Endothelial cell of umbilical vein (primary cell): ENCODE results near the gene PPHLN1. TPM values are rescaled to one million over a fixed set of nuclear protein-coding genes. Genes with fewer than 3 reads are reported as not detected.

Experiments
- BruUV-seq: library from RNA; stranded (reverse); fragments of 400-500 nt; replicated peaks from 2 replicates; lab custom pipeline; 2021; lab: Mats Ljungman, UMichigan
- CTCF ChIA-PET: fragments of 300-600, 350-600 bp; sonication (Branson Sonifier 250); formaldehyde crosslinking; loops from one replicate; lab custom pipeline; 2021; ENCODE audit warnings: antibody characterized with exemption, inconsistent platforms; lab: Charles Lee
- POLR2A ChIA-PET: fragments of 300-600, 350-600 bp; sonication (Branson Sonifier 250); formaldehyde crosslinking; loops from one replicate; lab custom pipeline; 2021; ENCODE audit warnings: antibody characterized with exemption, inconsistent platforms; lab: Charles Lee
- DNase-seq: peaks from one replicate; pipeline ENCODE4 v3.0.0-alpha.2; 2011; ENCODE audit warnings: low read depth, low spot score
- FAIRE-seq: peaks from 2 replicates; lab custom pipeline; 2011; peaks lifted over from hg19 to GRCh38; lab: Jason Lieb, UNC
- H2AFZ ChIP-seq: 2 replicates; pipeline ENCODE4 v1.6.0; 2012; ENCODE audit warnings: low read depth, low read length, control low read depth, inconsistent platforms
- H3K27ac ChIP-seq: 2 replicates; pipeline ENCODE4 v1.5.1; 2011; ENCODE audit warnings: low read depth, mild to moderate bottlenecking, control low read depth, low read length, moderate library complexity; ENCODE audit not compliant: insufficient read depth
- H3K27me3 ChIP-seq, 2 experiments: 2 replicates each; pipeline versions ENCODE4 v1.6.0 to v1.6.1; 2011; ENCODE audit warnings: low read length in 2 of 2, mixed read lengths in 1 of 2; ENCODE audit not compliant: control insufficient read depth in 2 of 2, insufficient read depth in 2 of 2
- H3K36me3 ChIP-seq, 2 experiments: 2 replicates in 1 of 2; 3 replicates in 1 of 2; pipeline ENCODE4 v1.5.1; 2011; ENCODE audit warnings: low read length in 2 of 2, mild to moderate bottlenecking in 1 of 2, moderate library complexity in 1 of 2; ENCODE audit not compliant: control insufficient read depth in 2 of 2, insufficient read depth in 2 of 2; ENCODE audit errors: extremely low read depth in 1 of 2
- H3K4me1 ChIP-seq: 3 replicates; pipeline ENCODE4 v1.5.1; 2011; ENCODE audit warnings: mild to moderate bottlenecking, low read length; ENCODE audit not compliant: control insufficient read depth, insufficient read depth; ENCODE audit errors: extremely low read depth
- H3K4me2 ChIP-seq: 2 replicates; pipeline ENCODE4 v1.6.1; 2011; ENCODE audit warnings: low read length, control low read depth, mixed read lengths; ENCODE audit not compliant: insufficient read depth
- H3K4me3 ChIP-seq, 3 experiments: fragments of 200-600 bp in 1 of 3; sonication (generic), shearing (Covaris generic) in 1 of 3; replicated peaks in 1 of 3; 2 replicates each; pipeline ENCODE4 v1.5.1; 2011 to 2016; ENCODE audit warnings: control low read depth in 3 of 3, low read length in 3 of 3, mild to moderate bottlenecking in 2 of 3, inconsistent platforms in 1 of 3, low read depth in 1 of 3, moderate library complexity in 1 of 3; ENCODE audit not compliant: insufficient read depth in 1 of 3
- H3K79me2 ChIP-seq: 2 replicates; pipeline ENCODE4 v1.6.0; 2012; ENCODE audit warnings: low read length, inconsistent platforms; ENCODE audit not compliant: control insufficient read depth, insufficient read depth
- H3K9ac ChIP-seq: replicated peaks from 2 replicates; pipeline ENCODE3; 2011; ENCODE audit warnings: low read length, control low read depth; ENCODE audit not compliant: insufficient read depth; ENCODE audit errors: extremely low read depth
- H3K9me1 ChIP-seq: replicated peaks from 3 replicates; pipeline ENCODE4 v1.6.0; 2011; ENCODE audit warnings: mild to moderate bottlenecking, low read length; ENCODE audit not compliant: control insufficient read depth, insufficient read depth; ENCODE audit errors: extremely low read depth
- H3K9me3 ChIP-seq: replicated peaks from 2 replicates; pipeline ENCODE4 v1.5.1; 2012; ENCODE audit warnings: low read length, inconsistent platforms; ENCODE audit not compliant: control insufficient read depth, insufficient read depth
- H4K20me1 ChIP-seq: replicated peaks from 2 replicates; pipeline ENCODE3; 2011; ENCODE audit warnings: mild to moderate bottlenecking, low read length; ENCODE audit not compliant: control insufficient read depth, insufficient read depth; ENCODE audit errors: extremely low read depth
- EZH2 ChIP-seq: IDR thresholded peaks from 2 replicates; pipeline ENCODE4 v1.6.1; 2012; ENCODE audit warnings: borderline replicate concordance, low read depth, mild to moderate bottlenecking, moderate library complexity, low read length, inconsistent platforms; ENCODE audit not compliant: severe bottlenecking
- FOS ChIP-seq: IDR thresholded peaks from 2 replicates; pipeline ENCODE4 v1.6.1; 2011; ENCODE audit warnings: mild to moderate bottlenecking, low read length, moderate library complexity, borderline replicate concordance; ENCODE audit not compliant: insufficient read depth
- GATA2 ChIP-seq: IDR thresholded peaks from 2 replicates; pipeline ENCODE4 v1.7.0; 2011; ENCODE audit warnings: low read depth, mild to moderate bottlenecking, moderate library complexity, mixed read lengths, low read length; ENCODE audit not compliant: insufficient read length, insufficient read depth
- JUN ChIP-seq: IDR thresholded peaks from 2 replicates; pipeline ENCODE4 v1.6.1; 2011; ENCODE audit warnings: borderline replicate concordance, low read depth; ENCODE audit not compliant: insufficient read length, insufficient read depth
- MAX ChIP-seq: IDR thresholded peaks from 2 replicates; pipeline ENCODE4 v1.6.1; 2011; ENCODE audit not compliant: insufficient read depth, insufficient read length
- MYC ChIP-seq: IDR thresholded peaks from one replicate; pipeline ENCODE4 v1.6.1; 2011; ENCODE audit warnings: mild to moderate bottlenecking, low read depth, low read length
- POLR2A ChIP-seq: IDR thresholded peaks from 2 replicates; pipeline ENCODE4 v1.6.1; 2012; ENCODE audit warnings: low read depth, mild to moderate bottlenecking, control low read depth, low read length
- POLR2AphosphoS5 ChIP-seq: IDR thresholded peaks from 2 replicates; pipeline ENCODE4 v1.6.1; 2012; ENCODE audit warnings: low read depth, mild to moderate bottlenecking, control low read depth, low read length, moderate library complexity; ENCODE audit not compliant: insufficient read depth
- dilution Hi-C: fragments of 300-500 bp; cut with MboI; formaldehyde crosslinking; loops from one replicate; pipeline ENCODE4 v1.15.0; 2019; ENCODE audit warnings: low sequenced_read_pairs; ENCODE audit not compliant: extremely low pct_ligation_motif_present
- intact Hi-C: fragments of 100-400 bp; cut with micrococcal nuclease; formaldehyde crosslinking; loops from one replicate; pipeline ENCODE4 v1.10.0; 2022
- polyA plus RNA-seq, 4 experiments: library from polyadenylated mRNA; depleted of rRNA in 3 of 4; stranded (reverse) in 3 of 4; unstranded in 1 of 4; fragments of >200 nt; gene quantifications; 2 replicates each; pipeline versions ENCODE4 v1.2.1 to v1.2.3, GENCODE V29; 2011 to 2012; ENCODE audit warnings: missing spikeins in 1 of 4
- total RNA-seq: library from RNA; stranded (reverse); gene quantifications from 2 replicates; pipeline ENCODE4 v1.2.3, GENCODE V29; 2021
- TF ChIP-seq, protein P1 (sequence below), 2 donors: IDR thresholded peaks; 1 replicate in 1 of 2; 2 replicates in 1 of 2; pipeline ENCODE4 v1.5.1; 2011; ENCODE audit warnings: low read length in 2 of 2, mild to moderate bottlenecking in 2 of 2, moderate library complexity in 2 of 2, control low read depth in 1 of 2, inconsistent platforms in 1 of 2, low read depth in 1 of 2; ENCODE audit not compliant: insufficient read depth in 1 of 2; ENCODE audit errors: extremely low read depth in 1 of 2

Gene PPHLN1
- total and polyA plus RNA-seq, 2 donors (not counting 3 experiments of a cell fraction or from before 2014, with no cell fraction given): 23.4 to 62.2 TPM

DNA sequence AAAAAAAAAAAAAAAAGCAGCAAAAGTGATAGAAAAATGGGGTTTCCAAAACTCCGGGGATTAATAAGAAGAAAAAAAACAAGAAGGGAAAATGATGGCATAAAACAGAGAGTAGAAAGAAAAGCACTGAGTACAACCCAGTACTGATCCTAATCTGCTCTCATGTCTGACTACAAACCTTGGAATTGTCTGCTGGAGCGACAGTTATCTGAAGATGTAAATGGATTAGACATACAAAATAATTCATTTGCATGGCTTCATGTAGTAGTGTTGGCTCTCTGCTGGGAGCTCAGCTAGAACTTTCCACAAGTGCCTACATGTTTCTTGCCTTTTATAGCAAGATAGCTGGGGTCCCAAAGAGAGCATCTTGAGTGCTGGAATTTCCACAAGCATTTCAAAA lies 34.3 kb upstream of the PPHLN1 start:
- Histone ChIP-seq H3K9me1 (no peaks in the 10 kb centered on the region), H3K36me3 (no peaks in the 10 kb centered on the region), H3K27me3 (peaks cover 0 to 3% of the 10 kb centered on the region in 2 experiments), H3K9me3 (no peaks in the 10 kb centered on the region), H3K4me2 (no peak overlapping the region), H3K9ac (no peak overlapping the region), H4K20me1 (no peaks in the 10 kb centered on the region), H3K79me2 (no peaks in the 10 kb centered on the region), H3K4me3 (no peak overlapping the region), H3K27ac (no peak overlapping the region), H2AFZ (no peak overlapping the region), H3K4me1 (no peaks in the 10 kb centered on the region)
- no peak for DNase-seq
- ChIA-PET POLR2A (no interaction called here), CTCF (interaction anchor here (0.7 kb wide), 2 partner anchors 236 to 485 kb away, joined by 3 read pairs; no protein-coding TSS in a partner anchor)
- intact Hi-C loops (no loop called here), dilution Hi-C loops (no loop called here)
- BruUV-seq: no TSS peak
- FAIRE-seq: no peak
- TF ChIP-seq MYC: no peak
- TF ChIP-seq JUN: no peak
- TF ChIP-seq MAX: no peak
- no peak for TF ChIP-seq POLR2A
- no peak for TF ChIP-seq EZH2
- TF ChIP-seq, protein P1, sequence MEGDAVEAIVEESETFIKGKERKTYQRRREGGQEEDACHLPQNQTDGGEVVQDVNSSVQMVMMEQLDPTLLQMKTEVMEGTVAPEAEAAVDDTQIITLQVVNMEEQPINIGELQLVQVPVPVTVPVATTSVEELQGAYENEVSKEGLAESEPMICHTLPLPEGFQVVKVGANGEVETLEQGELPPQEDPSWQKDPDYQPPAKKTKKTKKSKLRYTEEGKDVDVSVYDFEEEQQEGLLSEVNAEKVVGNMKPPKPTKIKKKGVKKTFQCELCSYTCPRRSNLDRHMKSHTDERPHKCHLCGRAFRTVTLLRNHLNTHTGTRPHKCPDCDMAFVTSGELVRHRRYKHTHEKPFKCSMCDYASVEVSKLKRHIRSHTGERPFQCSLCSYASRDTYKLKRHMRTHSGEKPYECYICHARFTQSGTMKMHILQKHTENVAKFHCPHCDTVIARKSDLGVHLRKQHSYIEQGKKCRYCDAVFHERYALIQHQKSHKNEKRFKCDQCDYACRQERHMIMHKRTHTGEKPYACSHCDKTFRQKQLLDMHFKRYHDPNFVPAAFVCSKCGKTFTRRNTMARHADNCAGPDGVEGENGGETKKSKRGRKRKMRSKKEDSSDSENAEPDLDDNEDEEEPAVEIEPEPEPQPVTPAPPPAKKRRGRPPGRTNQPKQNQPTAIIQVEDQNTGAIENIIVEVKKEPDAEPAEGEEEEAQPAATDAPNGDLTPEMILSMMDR (IDR thresholded peaks at IDR 0.05; ENCODE audit: extremely low read depth in 1 of 2, insufficient read depth in 1 of 2, low read depth in 1 of 2, low read length in 2 of 2): no peak
- no peak for TF ChIP-seq GATA2
- no peak for TF ChIP-seq POLR2AphosphoS5
- TF ChIP-seq FOS: no peak
